Mucosa of descending colon (tissue), 3 donors: Measurements from ENCODE around the gene IL3RA. TPM values are rescaled to one million over a fixed set of nuclear protein-coding genes. Genes with fewer than 3 reads are reported as not detected.

Experiments
- ATAC-seq: fragments of 200-7000 bp; cut with Tn5 transposase; one replicate; pipeline ENCODE4 v1.9.1; 2020; ENCODE audit warnings: mild to moderate bottlenecking, moderate library complexity
- DNase-seq, 3 donors: peaks; one replicate each; pipeline ENCODE4 v3.0.0-alpha.2; 2020
- H3K36me3 ChIP-seq: fragments of 200-600 bp; one replicate; pipeline ENCODE4 v1.8.0; 2021; ENCODE audit warnings: low read depth, mild to moderate bottlenecking
- H3K4me1 ChIP-seq: fragments of 200-600 bp; one replicate; pipeline ENCODE4 v1.8.0; 2021; ENCODE audit warnings: low read depth, mild to moderate bottlenecking
- H3K4me3 ChIP-seq: fragments of 200-600 bp; one replicate; pipeline ENCODE4 v1.8.0; 2021; ENCODE audit warnings: mild to moderate bottlenecking
- H3K9me3 ChIP-seq: fragments of 200-600 bp; one replicate; pipeline ENCODE4 v1.8.0; 2021; ENCODE audit warnings: mild to moderate bottlenecking
- intact Hi-C, 2 donors: fragments of 100-400 bp; cut with DNase I in 1 of 2; cut with micrococcal nuclease in 1 of 2; formaldehyde crosslinking; loops; one replicate each; pipeline versions ENCODE4 v1.11.0 to v1.11.1; 2022; cut with DNase I, micrococcal nuclease
- total RNA-seq, 3 donors: library from RNA; stranded (reverse); fragmentation: NEBNext Ultra II Directional in 2 of 3; extraction: Animal tissue kit (Norgen Biotek cat#: 25700) in 2 of 3; gene quantifications; one replicate each; pipeline versions ENCODE4 v1.2.1 to v1.2.4, GENCODE V29; 2021 to 2023
- TF ChIP-seq, protein P1 (sequence below): fragments of 200-600 bp; IDR thresholded peaks from one replicate; pipeline ENCODE4 v1.8.0; 2022; ENCODE audit warnings: antibody characterized with exemption, mild to moderate bottlenecking
- donor health status: DM: no; HTN: no; CAD: no; lungs with moderate emphysema.
- donor health status: DM: no; HTN: no; CAD: no.
- donor health status: DM: no; HTN: yes; CAD: no.

The IL3RA gene
- total RNA-seq, 3 donors from 2014 or later: 6.3 to 11.6 (median 8.5) TPM

GRCh38 chrX:1391707-1392375 is 55.3 kb downstream of the IL3RA start, which contains the start of gene SLC25A6:
SLC25A6 (minus strand) TSS chrX:1392113; CDS start chrX:1392009, 104 bp downstream.
- TF ChIP-seq, protein P1, sequence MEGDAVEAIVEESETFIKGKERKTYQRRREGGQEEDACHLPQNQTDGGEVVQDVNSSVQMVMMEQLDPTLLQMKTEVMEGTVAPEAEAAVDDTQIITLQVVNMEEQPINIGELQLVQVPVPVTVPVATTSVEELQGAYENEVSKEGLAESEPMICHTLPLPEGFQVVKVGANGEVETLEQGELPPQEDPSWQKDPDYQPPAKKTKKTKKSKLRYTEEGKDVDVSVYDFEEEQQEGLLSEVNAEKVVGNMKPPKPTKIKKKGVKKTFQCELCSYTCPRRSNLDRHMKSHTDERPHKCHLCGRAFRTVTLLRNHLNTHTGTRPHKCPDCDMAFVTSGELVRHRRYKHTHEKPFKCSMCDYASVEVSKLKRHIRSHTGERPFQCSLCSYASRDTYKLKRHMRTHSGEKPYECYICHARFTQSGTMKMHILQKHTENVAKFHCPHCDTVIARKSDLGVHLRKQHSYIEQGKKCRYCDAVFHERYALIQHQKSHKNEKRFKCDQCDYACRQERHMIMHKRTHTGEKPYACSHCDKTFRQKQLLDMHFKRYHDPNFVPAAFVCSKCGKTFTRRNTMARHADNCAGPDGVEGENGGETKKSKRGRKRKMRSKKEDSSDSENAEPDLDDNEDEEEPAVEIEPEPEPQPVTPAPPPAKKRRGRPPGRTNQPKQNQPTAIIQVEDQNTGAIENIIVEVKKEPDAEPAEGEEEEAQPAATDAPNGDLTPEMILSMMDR: no peak
- H3K4me3 ChIP-seq: peak within 1 kb of the TSS; percentile 94
- peak; percentile 92 for ATAC-seq
- peaks cover 17% of the 10 kb centered on the region for H3K4me1 ChIP-seq
- H3K36me3 ChIP-seq: peaks cover 10% of the 10 kb centered on the region
- no peaks in the 10 kb centered on the region for H3K9me3 ChIP-seq
- peak; percentile 99 to 100 (median 99) for DNase-seq
- intact Hi-C loops: no loop called here

DNA sequence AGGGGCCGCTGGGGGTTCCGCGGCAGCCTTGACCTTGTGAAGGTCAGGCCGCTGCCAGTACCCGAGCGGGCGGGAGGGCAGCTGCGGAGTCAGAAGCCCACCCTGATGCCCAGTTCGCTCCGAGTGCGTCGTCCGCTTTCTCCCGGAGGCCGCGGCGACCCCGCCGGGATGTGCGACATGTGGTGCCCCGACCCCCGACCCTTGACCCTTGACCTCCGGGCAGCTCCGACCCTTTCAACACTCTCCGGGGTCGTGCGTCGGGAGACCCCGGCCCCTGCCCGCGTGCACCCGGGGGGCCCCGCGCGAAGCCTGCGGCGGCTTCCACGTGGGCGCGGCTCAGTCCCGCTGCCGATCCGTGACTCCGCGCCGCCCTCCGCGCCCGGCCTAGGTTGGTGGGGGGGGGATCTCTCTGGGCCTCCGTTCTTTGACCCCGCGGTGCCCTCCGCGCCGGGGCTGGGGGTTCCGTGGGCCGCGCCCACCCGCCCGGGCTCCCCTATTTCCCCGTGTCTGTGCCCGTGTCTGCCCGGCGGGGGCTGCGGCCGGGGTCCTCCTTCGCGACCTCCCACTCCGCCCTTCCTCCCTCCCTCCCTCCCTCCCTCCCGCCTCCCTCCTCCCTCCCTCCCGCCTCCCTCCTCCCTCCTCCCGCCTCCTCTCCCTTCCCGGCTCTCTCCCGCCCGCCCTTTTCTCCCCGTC is 55.9 kb downstream of the IL3RA start:
- TF ChIP-seq, protein P1: no peak
- DNase-seq: peak in 2 of 3 donors; percentile 77 to 86
- H3K4me1 ChIP-seq: peaks cover 17% of the 10 kb centered on the region
- peak overlapping the region; percentile 94 for H3K4me3 ChIP-seq
- peaks cover 3% of the 10 kb centered on the region for H3K36me3 ChIP-seq
- peak; percentile 68 for ATAC-seq
- H3K9me3 ChIP-seq: no peaks in the 10 kb centered on the region
- intact Hi-C loops: no loop called here

- DNase-seq (peak in 2 of 3 donors; percentile 20 to 33), ATAC-seq (no peak)
- TF ChIP-seq, protein P1: no peak
- intact Hi-C loops: no loop called here
- no peak overlapping the region for H3K4me3 ChIP-seq
- peaks cover 3% of the 10 kb centered on the region for H3K36me3 ChIP-seq
- peaks cover 17% of the 10 kb centered on the region for H3K4me1 ChIP-seq
- H3K9me3 ChIP-seq: no peaks in the 10 kb centered on the region
These were observed 57.5 kb downstream of the IL3RA start for GRCh38 chrX:1393871-1394615.

DNA sequence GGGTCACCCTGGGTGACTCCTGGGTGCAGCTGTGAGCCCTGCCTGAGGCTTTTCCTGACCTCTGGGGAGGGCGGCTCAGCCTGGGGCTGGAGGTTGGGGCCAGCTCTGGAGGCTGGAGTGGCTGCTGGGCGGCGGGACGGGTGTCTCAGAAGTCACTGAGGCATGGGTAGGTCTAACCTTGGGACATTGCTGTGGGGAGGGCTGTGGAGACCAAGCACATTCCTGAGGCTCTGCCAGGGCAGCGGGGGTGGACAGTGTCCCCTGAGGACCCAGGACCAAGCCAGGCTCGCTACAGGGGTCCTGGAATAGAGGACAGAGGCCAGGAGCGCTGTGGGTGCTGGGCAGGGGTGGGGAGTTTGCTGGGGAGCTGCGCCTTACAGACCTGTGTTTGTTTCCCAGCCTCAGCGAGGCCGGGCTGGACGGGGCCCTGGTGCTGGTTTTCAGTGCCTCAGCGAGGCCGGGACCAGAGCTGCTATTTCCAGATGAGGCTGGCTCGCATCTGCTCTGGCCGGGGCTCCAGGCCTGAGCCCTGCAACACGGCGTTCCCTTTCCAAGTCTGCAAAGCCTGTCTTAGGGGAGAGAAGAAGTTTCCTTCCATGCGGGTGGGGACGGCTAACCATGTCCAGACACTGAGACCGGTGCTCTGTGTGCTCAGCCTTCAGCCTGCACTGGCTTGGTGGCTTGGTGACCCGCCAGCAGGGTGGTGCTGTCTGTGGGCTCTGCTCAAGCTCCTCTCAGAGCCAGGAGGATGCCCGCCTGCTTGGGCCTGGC is 58.3 kb downstream of the IL3RA start:
- ATAC-seq (no peak), DNase-seq (peak in 2 of 3 donors; percentile 30 to 51)
- Histone ChIP-seq H3K36me3 (peaks cover 3% of the 10 kb centered on the region), H3K4me1 (peaks cover 16% of the 10 kb centered on the region), H3K4me3 (no peak overlapping the region), H3K9me3 (no peaks in the 10 kb centered on the region)
- TF ChIP-seq, protein P1: no peak
- intact Hi-C loops: no loop called here

GRCh38 chrX:1395646-1396216 is 59.1 kb downstream of the IL3RA start:
- ATAC-seq (no peak), DNase-seq (no peak)
- TF ChIP-seq, protein P1: no peak
- intact Hi-C loops: no loop called here
- peaks cover 8% of the 10 kb centered on the region for H3K4me1 ChIP-seq
- peaks cover 3% of the 10 kb centered on the region for H3K36me3 ChIP-seq
- no peak overlapping the region for H3K4me3 ChIP-seq
- no peaks in the 10 kb centered on the region for H3K9me3 ChIP-seq
